ENCODE results near the gene HOXC11.

Gene HOXC11

GRCh38 chr12:54015018-54015931, 42.3 kb downstream of the HOXC11 start:
- no peak for TF ChIP-seq POLR2AphosphoS5 (IDR thresholded peaks at IDR 0.05; ENCODE audit: low read depth)
- no peak for TF ChIP-seq REST (IDR thresholded peaks at IDR 0.05; ENCODE audit: insufficient replicate concordance, low read depth)
- TF ChIP-seq GABPA (IDR thresholded peaks at IDR 0.05; ENCODE audit: low read depth) = no peak
- no peak for TF ChIP-seq CTCF (IDR thresholded peaks at IDR 0.05; ENCODE audit: insufficient read depth, low read length)
- no peak for TF ChIP-seq SPI1 (IDR thresholded peaks at IDR 0.05; ENCODE audit: borderline replicate concordance, low read depth)
- Histone ChIP-seq H3K27ac (replicated peaks) (no peak overlapping the region), H3K4me3 (replicated peaks; ENCODE audit: insufficient read depth, low read length) (no peak overlapping the region), H3K27me3 (ENCODE audit: insufficient read depth, poor library complexity, severe bottlenecking) (peaks cover 62% of the 10 kb centered on the region)
- DNase-seq (ENCODE audit: low read depth in 1 of 2, low spot score in 1 of 2) = no peak

- Histone ChIP-seq H3K27ac (replicated peaks) (no peak overlapping the region), H3K27me3 (ENCODE audit: insufficient read depth, poor library complexity, severe bottlenecking) (peaks cover 56% of the 10 kb centered on the region), H3K4me3 (replicated peaks; ENCODE audit: insufficient read depth, low read length) (no peak overlapping the region)
- TF ChIP-seq SPI1 (IDR thresholded peaks at IDR 0.05; ENCODE audit: borderline replicate concordance, low read depth) (no peak), REST (IDR thresholded peaks at IDR 0.05; ENCODE audit: insufficient replicate concordance, low read depth) (no peak), GABPA (IDR thresholded peaks at IDR 0.05; ENCODE audit: low read depth) (no peak), CTCF (IDR thresholded peaks at IDR 0.05; ENCODE audit: insufficient read depth, low read length) (no peak), POLR2AphosphoS5 (IDR thresholded peaks at IDR 0.05; ENCODE audit: low read depth) (no peak)
- DNase-seq (ENCODE audit: low read depth in 1 of 2, low spot score in 1 of 2) = no peak
Measured at GRCh38 chr12:54016051-54016450, 43.1 kb downstream of the HOXC11 start.

GRCh38 chr12:54016478-54016964, 43.6 kb downstream of the HOXC11 start:
- Histone ChIP-seq H3K27ac (replicated peaks) (no peak overlapping the region), H3K27me3 (ENCODE audit: insufficient read depth, poor library complexity, severe bottlenecking) (peaks cover 52% of the 10 kb centered on the region), H3K4me3 (replicated peaks; ENCODE audit: insufficient read depth, low read length) (no peak overlapping the region)
- DNase-seq (ENCODE audit: low read depth in 1 of 2, low spot score in 1 of 2) = no peak
- TF ChIP-seq POLR2AphosphoS5 (IDR thresholded peaks at IDR 0.05; ENCODE audit: low read depth) = no peak
- no peak for TF ChIP-seq REST (IDR thresholded peaks at IDR 0.05; ENCODE audit: insufficient replicate concordance, low read depth)
- no peak for TF ChIP-seq GABPA (IDR thresholded peaks at IDR 0.05; ENCODE audit: low read depth)
- TF ChIP-seq CTCF (IDR thresholded peaks at IDR 0.05; ENCODE audit: insufficient read depth, low read length) = no peak
- no peak for TF ChIP-seq SPI1 (IDR thresholded peaks at IDR 0.05; ENCODE audit: borderline replicate concordance, low read depth)
